Cardiac ventricle fibroblast (primary cell): ENCODE results near the gene CIAO2A. TPM values are rescaled to one million over a fixed set of nuclear protein-coding genes. Genes with fewer than 3 reads are reported as not detected.

ENCODE experiments used
- total RNA-seq: library from RNA; depleted of rRNA; stranded (reverse); fragments of >200 nt; gene quantifications from 2 replicates; pipeline ENCODE4 v1.2.3, GENCODE V29; 2015

Gene CIAO2A, protein sequence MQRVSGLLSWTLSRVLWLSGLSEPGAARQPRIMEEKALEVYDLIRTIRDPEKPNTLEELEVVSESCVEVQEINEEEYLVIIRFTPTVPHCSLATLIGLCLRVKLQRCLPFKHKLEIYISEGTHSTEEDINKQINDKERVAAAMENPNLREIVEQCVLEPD
- total RNA-seq: 50.0 and 57.8 TPM in 2 replicates

DNA sequence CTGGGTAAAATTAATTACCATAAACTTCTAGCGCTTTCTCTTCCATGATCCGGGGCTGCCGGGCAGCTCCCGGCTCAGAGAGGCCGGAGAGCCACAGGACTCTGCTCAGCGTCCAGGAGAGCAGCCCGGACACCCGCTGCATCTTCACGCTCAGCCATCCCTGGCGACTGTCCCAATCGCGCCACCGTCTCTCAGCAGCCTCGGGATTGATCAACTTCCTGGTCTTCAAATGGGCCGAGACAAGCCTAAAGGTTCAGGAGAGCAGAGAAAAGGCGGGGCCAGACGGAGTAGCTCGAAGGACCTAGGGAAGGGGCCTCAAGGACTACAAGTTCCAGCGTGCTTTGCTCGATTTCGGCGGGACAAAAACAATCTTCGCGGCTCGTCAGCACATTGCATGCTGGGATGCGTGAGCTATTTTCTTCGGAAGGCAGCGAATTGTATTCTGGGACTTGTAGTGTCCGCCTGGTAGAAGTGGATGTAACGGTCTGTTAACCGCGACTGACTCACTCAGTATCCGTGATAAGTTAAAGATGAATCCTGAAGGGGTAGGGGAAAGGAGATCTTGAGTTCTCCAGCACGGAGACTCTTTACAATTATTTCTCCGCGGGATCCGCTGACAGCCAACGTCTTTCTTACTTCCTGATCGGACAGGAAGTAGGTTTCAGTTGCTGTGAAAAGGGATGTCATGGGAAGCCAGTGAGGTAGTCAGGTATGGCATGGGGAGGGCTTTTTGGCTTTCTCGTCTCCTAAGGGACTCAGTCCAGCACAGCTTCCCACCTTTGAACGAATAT lies at the start of gene CIAO2A:
CIAO2A (minus strand) TSS at position 212 of the 791 bp plus-strand sequence; CDS start at position 142, 70 bp downstream.

DNA sequence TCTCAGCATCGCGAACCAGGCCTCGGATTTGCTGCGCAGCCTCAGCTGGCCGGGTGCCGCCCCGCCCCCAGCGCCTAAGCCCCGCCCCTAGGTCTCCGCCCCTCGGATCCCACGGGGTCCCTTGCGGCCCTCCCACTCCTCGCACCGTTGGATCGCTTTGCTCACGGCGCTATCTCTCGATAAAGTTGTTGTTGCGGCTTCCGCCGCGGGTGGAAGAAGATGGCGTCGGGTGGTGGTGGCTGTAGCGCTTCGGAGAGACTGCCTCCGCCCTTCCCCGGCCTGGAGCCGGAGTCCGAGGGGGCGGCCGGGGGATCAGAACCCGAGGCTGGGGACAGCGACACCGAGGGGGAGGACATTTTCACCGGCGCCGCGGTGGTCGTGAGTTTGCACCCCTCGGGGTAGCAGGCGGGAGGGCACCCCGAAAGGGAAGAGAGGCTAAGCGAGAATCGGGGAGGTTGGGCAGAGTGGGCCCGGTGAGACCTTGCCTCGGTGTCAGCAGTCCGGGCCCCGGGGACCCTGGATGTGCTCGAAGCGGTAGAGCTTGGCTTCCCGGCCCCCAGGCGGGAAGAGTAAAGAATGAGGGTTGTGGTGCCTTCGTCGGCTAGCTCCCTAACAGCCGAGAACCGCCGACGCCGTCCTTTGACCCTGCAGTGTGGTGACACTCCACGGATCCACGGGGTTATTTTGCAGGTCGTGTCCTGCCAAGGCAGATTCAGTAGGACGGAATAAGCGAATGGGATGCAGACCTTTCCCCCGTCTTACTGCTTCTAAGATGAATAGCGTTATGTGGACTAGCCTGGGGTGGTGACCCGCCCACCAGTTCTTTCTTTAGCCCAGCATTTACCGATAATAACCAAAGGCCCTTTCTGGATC lies 2.4 kb upstream of the CIAO2A start, which contains the start of gene SNX1:
SNX1 (plus strand) TSS at position 188 of the 873 bp plus-strand sequence; CDS start at position 220, 32 bp downstream.

DNA sequence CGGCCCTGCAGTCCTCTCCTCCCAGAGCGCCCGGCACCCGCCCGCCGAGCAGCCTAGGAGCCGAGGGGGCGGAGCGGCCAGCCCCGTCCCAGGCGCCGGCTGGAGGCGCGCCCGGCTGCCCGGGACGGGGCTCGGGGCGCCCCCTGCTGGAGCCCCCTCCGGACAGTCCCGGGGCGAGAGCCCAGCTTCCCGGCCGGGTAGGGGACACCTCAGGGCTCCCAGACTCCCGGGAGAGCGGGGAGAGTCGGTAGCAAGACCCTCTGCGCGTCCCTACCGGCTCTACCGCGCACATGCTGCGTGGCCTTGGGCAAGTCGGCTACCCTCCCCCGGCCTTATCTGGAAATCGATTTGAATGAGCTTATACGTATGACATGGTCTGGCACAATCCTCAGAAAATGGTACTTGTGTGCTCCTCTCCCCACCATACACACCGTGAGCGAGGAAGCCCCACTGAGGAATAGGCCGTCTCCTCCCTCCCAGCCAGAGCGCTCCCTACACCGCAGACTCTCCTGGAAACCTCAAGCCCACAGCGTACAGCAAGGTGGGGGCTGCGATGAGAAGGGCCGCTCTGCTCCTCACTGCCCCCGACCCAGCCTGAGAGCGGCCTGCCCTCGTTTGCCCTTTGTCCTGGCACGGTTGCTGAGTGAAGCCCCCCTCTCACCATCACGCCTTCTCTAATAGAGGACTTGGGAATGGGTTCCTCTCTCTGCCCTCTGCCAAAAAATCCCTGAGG lies 47.1 kb downstream of the CIAO2A start, which contains the start of gene DAPK2:
DAPK2 (minus strand) TSS at position 65 of the 733 bp plus-strand sequence. CDS start 6,224 bp downstream, outside the sequence.

Other genes starting within 250 kb of the CIAO2A start
- 6.4 and 6.9 TPM in 2 replicates for gene DAPK2, start 47.4 kb downstream of the CIAO2A start, total RNA-seq
- gene SNX1, start 2.1 kb upstream of the CIAO2A start, total RNA-seq: 67.2 and 68.2 TPM in 2 replicates
- 0.06 TPM in 1 of 2 replicates, not detected in the other for gene SNX22, start 57.9 kb upstream of the CIAO2A start, total RNA-seq
- gene PPIB, start 69.2 kb upstream of the CIAO2A start, total RNA-seq: 1,100 and 1,268 TPM in 2 replicates